Measurements from ENCODE around the gene CSTB. TPM values are rescaled to one million over a fixed set of nuclear protein-coding genes. Genes with fewer than 3 reads are reported as not detected.

The CSTB gene
- total and polyA plus RNA-seq, 8 donors: 0.58 to 403 (median 25.5) TPM

GRCh38 chr21:43818685-43819084, 42.6 kb upstream of the CSTB start:
- whole genome bisulfite sequencing, 5 donors: 70 to 88% (median 82%) methylated on average over 3 of the region's 3 CpGs
- Histone ChIP-seq H3K9me3 (peaks cover 3 to 8% (median 5%) of the 10 kb centered on the region in 4 donors), H3K27me3 (peaks cover 0 to 4% (median 0%) of the 10 kb centered on the region in 3 donors), H3K4me3 (no peak overlapping the region), H3K4me1 (peaks cover 8 to 19% (median 12%) of the 10 kb centered on the region in 4 donors), H3K27ac (no peak overlapping the region), H3K36me3 (no peaks in the 10 kb centered on the region)
- no peak for DNase-seq
- no peak for TF ChIP-seq POLR2A (IDR thresholded peaks at IDR 0.05)
- no peak for TF ChIP-seq CTCF (IDR thresholded peaks at IDR 0.05)
- no peak for TF ChIP-seq POLR2AphosphoS5 (IDR thresholded peaks at IDR 0.05)
- no peak for TF ChIP-seq EP300 (IDR thresholded peaks at IDR 0.05)
- intact Hi-C loops (cut with DNase I; ENCODE audit: low total_unique reads): no loop called here

GRCh38 chr21:43817157-43818086, 41.3 kb upstream of the CSTB start:
- Histone ChIP-seq H3K9me3 (peaks cover 3 to 8% (median 5%) of the 10 kb centered on the region in 4 donors), H3K27ac (no peak overlapping the region), H3K27me3 (peaks cover 0 to 4% (median 0%) of the 10 kb centered on the region in 3 donors), H3K4me1 (peaks cover 14 to 24% (median 20%) of the 10 kb centered on the region in 4 donors), H3K36me3 (no peaks in the 10 kb centered on the region), H3K4me3 (no peak overlapping the region)
- WGBS, 5 donors: 80 to 86% (median 84%) methylated on average over 16 to 29 of the region's 29 CpGs
- TF ChIP-seq EP300 (IDR thresholded peaks at IDR 0.05) (no peak), POLR2A (IDR thresholded peaks at IDR 0.05) (no peak), CTCF (IDR thresholded peaks at IDR 0.05) (no peak), POLR2AphosphoS5 (IDR thresholded peaks at IDR 0.05) (no peak)
- intact Hi-C loops (cut with DNase I; ENCODE audit: low total_unique reads): no loop called here
- DNase-seq: no peak

GRCh38 chr21:43816611-43817071, 40.5 kb upstream of the CSTB start:
- TF ChIP-seq POLR2AphosphoS5 (IDR thresholded peaks at IDR 0.05) (no peak), CTCF (IDR thresholded peaks at IDR 0.05) (no peak), EP300 (IDR thresholded peaks at IDR 0.05) (no peak), POLR2A (IDR thresholded peaks at IDR 0.05) (no peak)
- Histone ChIP-seq H3K27ac (no peak overlapping the region), H3K4me1 (peaks cover 18 to 32% (median 28%) of the 10 kb centered on the region in 4 donors), H3K9me3 (peaks cover 3 to 8% (median 5%) of the 10 kb centered on the region in 4 donors), H3K4me3 (no peak overlapping the region), H3K27me3 (peaks cover 0 to 4% (median 0%) of the 10 kb centered on the region in 3 donors), H3K36me3 (no peaks in the 10 kb centered on the region)
- intact Hi-C loops (cut with DNase I; ENCODE audit: low total_unique reads): no loop called here
- DNase-seq: no peak
- 65 to 79% (median 77%) methylated on average over 5 to 14 of the region's 14 CpGs for WGBS, 5 donors

DNA sequence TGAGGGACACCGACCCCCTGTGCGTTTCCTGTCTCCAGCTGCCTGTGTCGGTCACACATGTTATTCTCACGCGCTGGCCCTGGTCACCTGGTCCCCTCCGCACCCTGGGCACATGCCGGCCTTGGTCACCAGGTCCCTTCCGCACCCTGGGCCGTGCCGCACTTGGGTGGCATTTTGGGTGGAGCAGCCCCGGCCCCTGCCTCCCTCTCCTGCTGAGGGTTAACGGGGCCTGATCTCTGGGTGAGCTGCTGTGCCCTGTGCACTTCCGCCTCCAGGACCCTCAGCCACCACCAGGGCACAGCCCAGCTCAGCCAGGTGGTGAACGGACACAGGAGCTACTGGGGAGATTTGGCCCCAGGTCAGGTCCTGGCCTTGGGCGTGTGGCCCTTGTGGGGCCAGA, 39.9 kb upstream of the CSTB start:
- peaks cover 3 to 8% (median 5%) of the 10 kb centered on the region in 4 donors for H3K9me3 ChIP-seq
- no peak overlapping the region for H3K4me3 ChIP-seq
- no peak overlapping the region for H3K27ac ChIP-seq
- H3K4me1 ChIP-seq: peaks cover 23 to 39% (median 35%) of the 10 kb centered on the region in 4 donors
- WGBS, 5 donors: 85 to 94% (median 90%) methylated on average over 14 to 15 of the region's 15 CpGs
- DNase-seq: no peak
- no peaks in the 10 kb centered on the region for H3K36me3 ChIP-seq
- intact Hi-C loops (cut with DNase I; ENCODE audit: low total_unique reads): no loop called here
- H3K27me3 ChIP-seq: peaks cover 0 to 4% (median 0%) of the 10 kb centered on the region in 3 donors
- TF ChIP-seq POLR2A (IDR thresholded peaks at IDR 0.05) (no peak), EP300 (IDR thresholded peaks at IDR 0.05) (no peak), CTCF (IDR thresholded peaks at IDR 0.05) (no peak), POLR2AphosphoS5 (IDR thresholded peaks at IDR 0.05) (no peak)

Measured in stomach (tissue), 9 donors.